Spleen (tissue), 11 donors: Measurements from ENCODE around the gene FBN2. TPM values are rescaled to one million over a fixed set of nuclear protein-coding genes. Genes with fewer than 3 reads are reported as not detected.

Source experiments
- DNase-seq: peaks from one replicate; pipeline ENCODE4 v3.0.0-alpha.2; 2020
- H3K27ac ChIP-seq, 8 donors: fragments of 200-600 bp; sonication (generic) in 7 of 8; 1 replicate in 4 of 8; 2 replicates in 4 of 8; pipeline versions ENCODE4 v1.5.0 to v1.8.0; 2016 to 2021; ENCODE audit warnings: inconsistent platforms in 4 of 8, mild to moderate bottlenecking in 4 of 8, moderate library complexity in 1 of 8
- H3K27me3 ChIP-seq, 7 donors: fragments of 200-600 bp; sonication (generic) in 6 of 7; replicated peaks in 1 of 7; 1 replicate in 4 of 7; 2 replicates in 3 of 7; pipeline versions ENCODE4 v1.5.0 to v1.8.0; 2016 to 2021; ENCODE audit warnings: inconsistent platforms in 3 of 7, mild to moderate bottlenecking in 1 of 7
- H3K36me3 ChIP-seq, 6 donors: fragments of 200-600 bp; sonication (generic) in 5 of 6; 1 replicate in 4 of 6; 2 replicates in 2 of 6; pipeline versions ENCODE4 v1.5.0 to v1.8.0; 2016 to 2021; ENCODE audit warnings: inconsistent platforms in 2 of 6
- H3K4me1 ChIP-seq, 6 donors: fragments of 200-600 bp; sonication (generic) in 5 of 6; 1 replicate in 3 of 6; 2 replicates in 3 of 6; pipeline versions ENCODE4 v1.5.0 to v1.8.0; 2016 to 2021; ENCODE audit warnings: inconsistent platforms in 3 of 6
- H3K4me3 ChIP-seq, 8 donors: fragments of 200-600 bp; sonication (generic) in 7 of 8; 1 replicate in 4 of 8; 2 replicates in 4 of 8; pipeline versions ENCODE4 v1.5.0 to v1.8.0; 2016 to 2021; ENCODE audit warnings: inconsistent platforms in 4 of 8, mild to moderate bottlenecking in 4 of 8, moderate library complexity in 2 of 8
- H3K9me3 ChIP-seq, 8 donors: fragments of 200-600 bp; sonication (generic) in 7 of 8; 1 replicate in 4 of 8; 2 replicates in 4 of 8; pipeline versions ENCODE4 v1.5.0 to v1.8.0; 2016 to 2021; ENCODE audit warnings: inconsistent platforms in 4 of 8
- POLR2A ChIP-seq, 3 donors: fragments of 450-650 bp; IDR thresholded peaks; one replicate each; pipeline ENCODE4 v1.5.1; 2017; ENCODE audit warnings: antibody characterized with exemption in 3 of 3, mild to moderate bottlenecking in 1 of 3
- POLR2AphosphoS5 ChIP-seq, 3 donors: sonication (generic); formaldehyde crosslinking; IDR thresholded peaks; one replicate each; pipeline ENCODE4 v1.5.1; 2017; ENCODE audit warnings: antibody characterized with exemption in 3 of 3
- WGBS, 5 donors: extraction: QIAGEN DNeasy Blood & Tissue Kit in 3 of 5; methylation state at CpG; one replicate each; pipeline versions ENCODE4 v1.1.5 to v1.1.7; 2013 to 2018; 5-methylcytosine and 5-hydroxymethylcytosine counted together
- intact Hi-C: fragments of 100-400 bp; cut with DNase I; formaldehyde crosslinking; loops from one replicate; pipeline ENCODE4 v1.15.0; 2023; ENCODE audit warnings: low total_unique reads
- polyA plus RNA-seq, 3 donors: library from polyadenylated mRNA; stranded (reverse); fragments of 200-250 nt; gene quantifications; one replicate each; pipeline ENCODE4 v1.2.1, GENCODE V29; 2013
- total RNA-seq, 7 donors: library from RNA; depleted of rRNA in 3 of 7; stranded (reverse); fragments of >200 nt in 3 of 7; fragmentation: NEBNext Ultra II Directional in 4 of 7; extraction: Animal tissue kit (Norgen Biotek cat#: 25700) in 4 of 7; gene quantifications; one replicate each; pipeline versions ENCODE4 v1.1.0 to v1.2.1, GENCODE V29; 2016 to 2021
- TF ChIP-seq, protein P1 (sequence below), 11 experiments: fragments of 200-600 bp in 7 of 11; fragments of 450-650 bp in 4 of 11; sonication (generic) in 4 of 11; IDR thresholded peaks in 8 of 11; conservative IDR thresholded peaks in 3 of 11; 1 replicate in 7 of 11; 2 replicates in 4 of 11; pipeline versions ENCODE4 v1.4.0 to v1.8.0; 2016 to 2021; ENCODE audit warnings: antibody characterized with exemption in 11 of 11, inconsistent platforms in 4 of 11, mild to moderate bottlenecking in 1 of 11
- donor health status: healthy with polysubstance abuse.
- donor health status: DM: no; HTN: no; CAD: no; lungs with moderate emphysema.
- donor health status: DM: no; HTN: no; CAD: no.
- donor health status: Bipolar disorder and iron deficiency.
- donor health status: healthy.
- donor health status: DM: no; HTN: no; CAD: no.
- donor health status: DM: yes; HTN: yes; CAD: no.

Gene FBN2
- total and polyA plus RNA-seq, 10 donors = 0.21 to 7.6 (median 2.6) TPM

DNA sequence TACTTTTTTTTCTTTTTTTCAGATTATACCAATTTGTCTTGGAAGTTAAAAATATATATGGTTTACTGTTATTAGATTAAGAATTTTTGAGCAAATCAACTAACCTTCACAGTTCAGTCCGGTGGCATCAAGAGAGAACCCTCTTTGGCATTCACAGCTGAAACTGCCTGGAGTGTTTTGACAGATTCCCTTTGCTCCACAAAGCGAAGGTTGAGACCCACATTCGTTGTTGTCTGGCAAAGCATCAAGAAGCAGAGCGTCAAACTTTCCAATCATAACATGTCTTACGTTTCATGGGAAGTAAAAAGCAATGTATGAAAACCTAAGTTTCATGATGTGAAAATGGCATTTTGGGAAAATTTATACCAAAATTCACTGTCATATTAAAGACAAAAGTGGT lies 264.3 kb downstream of the FBN2 start:
- intact Hi-C loops = no loop called here

DNA sequence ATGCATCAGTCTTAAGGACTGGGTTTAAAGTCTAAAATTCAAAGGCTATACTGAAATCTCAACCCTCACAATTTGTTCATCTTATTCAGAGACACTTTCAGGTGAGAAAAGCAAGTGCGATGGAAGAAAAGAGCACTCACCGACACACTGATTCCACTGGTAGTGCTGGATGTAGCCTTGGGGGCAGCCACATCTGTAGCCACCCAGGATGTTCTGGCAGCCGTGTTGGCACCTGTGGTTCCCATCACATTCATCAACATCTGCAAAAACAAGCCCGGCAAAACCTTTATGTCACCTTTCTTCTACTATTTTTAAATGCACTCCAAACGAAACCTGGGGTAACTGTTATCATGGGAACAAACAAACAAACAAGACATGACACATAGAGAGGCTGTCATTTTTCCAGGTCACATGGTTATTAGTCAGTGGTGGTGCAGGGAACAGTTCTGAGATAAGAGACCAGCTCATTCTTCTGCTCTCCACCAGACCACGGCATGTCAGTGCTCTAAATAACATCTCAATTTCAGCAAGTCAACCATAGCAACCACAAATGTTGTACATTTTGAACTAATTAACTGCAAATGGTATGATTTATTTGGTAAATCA lies 266.1 kb downstream of the FBN2 start:
- H3K4me3 ChIP-seq = no peak overlapping the region
- DNase-seq = no peak
- no peaks in the 10 kb centered on the region for H3K4me1 ChIP-seq
- H3K27me3 ChIP-seq = no peaks in the 10 kb centered on the region
- no peak overlapping the region for H3K27ac ChIP-seq
- WGBS, 5 donors = 67 to 89% (median 81%) methylated on average over 6 of the region's 6 CpGs
- TF ChIP-seq POLR2A (IDR thresholded peaks at IDR 0.05) (no peak), POLR2AphosphoS5 (IDR thresholded peaks at IDR 0.05) (no peak)
- TF ChIP-seq, protein P1, sequence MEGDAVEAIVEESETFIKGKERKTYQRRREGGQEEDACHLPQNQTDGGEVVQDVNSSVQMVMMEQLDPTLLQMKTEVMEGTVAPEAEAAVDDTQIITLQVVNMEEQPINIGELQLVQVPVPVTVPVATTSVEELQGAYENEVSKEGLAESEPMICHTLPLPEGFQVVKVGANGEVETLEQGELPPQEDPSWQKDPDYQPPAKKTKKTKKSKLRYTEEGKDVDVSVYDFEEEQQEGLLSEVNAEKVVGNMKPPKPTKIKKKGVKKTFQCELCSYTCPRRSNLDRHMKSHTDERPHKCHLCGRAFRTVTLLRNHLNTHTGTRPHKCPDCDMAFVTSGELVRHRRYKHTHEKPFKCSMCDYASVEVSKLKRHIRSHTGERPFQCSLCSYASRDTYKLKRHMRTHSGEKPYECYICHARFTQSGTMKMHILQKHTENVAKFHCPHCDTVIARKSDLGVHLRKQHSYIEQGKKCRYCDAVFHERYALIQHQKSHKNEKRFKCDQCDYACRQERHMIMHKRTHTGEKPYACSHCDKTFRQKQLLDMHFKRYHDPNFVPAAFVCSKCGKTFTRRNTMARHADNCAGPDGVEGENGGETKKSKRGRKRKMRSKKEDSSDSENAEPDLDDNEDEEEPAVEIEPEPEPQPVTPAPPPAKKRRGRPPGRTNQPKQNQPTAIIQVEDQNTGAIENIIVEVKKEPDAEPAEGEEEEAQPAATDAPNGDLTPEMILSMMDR (IDR thresholded peaks at IDR 0.05 in 8 of 11, conservative IDR thresholded peaks at IDR 0.05 in 3 of 11) = no peak
- peaks cover 0 to 2% (median 0%) of the 10 kb centered on the region in 8 donors for H3K9me3 ChIP-seq
- no peaks in the 10 kb centered on the region for H3K36me3 ChIP-seq
- intact Hi-C loops = no loop called here

More for the DNA sequence above, 264.3 kb downstream of the FBN2 start:
- no peak for DNase-seq
- H3K4me3 ChIP-seq = no peak overlapping the region
- no peaks in the 10 kb centered on the region for H3K27me3 ChIP-seq
- WGBS, 5 donors = 80 to 92% (median 87%) methylated on average over 5 of the region's 5 CpGs
- peaks cover 0 to 4% (median 0%) of the 10 kb centered on the region in 6 donors for H3K36me3 ChIP-seq
- H3K4me1 ChIP-seq = no peaks in the 10 kb centered on the region
- H3K9me3 ChIP-seq = no peaks in the 10 kb centered on the region
- H3K27ac ChIP-seq = no peak overlapping the region
- TF ChIP-seq, protein P1 (IDR thresholded peaks at IDR 0.05 in 8 of 11, conservative IDR thresholded peaks at IDR 0.05 in 3 of 11) = no peak
- no peak for TF ChIP-seq POLR2A (IDR thresholded peaks at IDR 0.05)
- TF ChIP-seq POLR2AphosphoS5 (IDR thresholded peaks at IDR 0.05) = no peak

DNA sequence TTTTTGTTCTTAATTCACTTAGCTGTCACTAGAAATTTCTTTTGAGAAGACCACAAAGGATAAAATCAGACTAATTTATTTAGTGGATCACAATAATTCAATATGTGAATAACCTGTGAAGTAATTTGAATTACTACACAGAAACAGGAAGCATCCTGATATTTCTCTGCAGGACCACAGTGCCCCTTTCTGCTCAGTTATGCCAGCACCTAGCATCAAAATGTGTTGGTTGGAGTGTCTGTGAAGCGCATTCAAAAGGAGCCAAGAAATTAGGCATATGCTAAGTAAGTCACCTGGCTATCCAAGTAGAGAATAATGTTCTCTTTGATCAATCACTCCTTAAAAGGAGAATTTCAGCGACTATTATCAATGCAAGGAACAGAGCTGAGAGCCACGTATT lies 267.0 kb downstream of the FBN2 start:
- Histone ChIP-seq H3K27ac (no peak overlapping the region), H3K27me3 (no peaks in the 10 kb centered on the region), H3K4me1 (no peaks in the 10 kb centered on the region), H3K36me3 (no peaks in the 10 kb centered on the region), H3K4me3 (no peak overlapping the region), H3K9me3 (peaks cover 0 to 4% (median 0%) of the 10 kb centered on the region in 8 donors)
- no peak for DNase-seq
- intact Hi-C loops = no loop called here
- WGBS, 5 donors = 80 to 89% (median 81%) methylated on average over 3 of the region's 3 CpGs
- TF ChIP-seq POLR2AphosphoS5 (IDR thresholded peaks at IDR 0.05) (no peak), POLR2A (IDR thresholded peaks at IDR 0.05) (no peak)
- TF ChIP-seq, protein P1 (IDR thresholded peaks at IDR 0.05 in 8 of 11, conservative IDR thresholded peaks at IDR 0.05 in 3 of 11) = no peak

DNA sequence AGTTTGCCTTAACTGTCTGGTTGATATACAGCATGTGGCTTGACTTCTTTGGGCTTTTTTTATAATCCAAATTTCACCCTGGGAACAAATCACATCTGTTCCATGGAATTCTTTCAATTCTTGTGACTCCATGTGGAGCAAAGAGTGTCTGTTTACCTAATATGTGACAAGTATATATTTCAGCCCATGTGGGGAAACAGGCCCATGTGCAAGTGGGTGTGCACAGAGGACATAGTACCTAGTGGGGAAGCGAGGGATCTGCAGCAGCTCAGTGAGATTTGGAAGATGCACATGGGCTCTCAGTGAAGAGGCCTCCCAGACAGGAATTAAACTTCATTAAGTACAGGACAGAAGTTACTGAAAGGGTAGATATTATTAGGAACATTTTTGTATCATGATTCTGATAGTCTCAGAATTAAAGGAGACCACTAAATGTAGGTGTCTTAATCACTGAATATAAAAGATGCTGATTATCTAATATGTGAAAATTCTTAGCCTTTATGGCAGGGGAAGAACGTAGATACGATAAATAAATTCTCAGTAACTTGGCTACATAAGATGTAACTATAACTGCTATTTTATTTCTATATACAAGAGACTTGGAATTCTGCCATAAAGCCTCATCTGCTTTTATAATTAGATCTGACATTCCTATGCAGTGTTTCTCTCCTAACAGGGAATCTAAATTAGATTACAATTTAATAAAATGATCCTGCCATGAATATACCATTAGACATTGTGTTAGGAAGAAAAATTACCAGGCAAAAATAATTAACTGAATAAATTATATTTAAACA lies 273.3 kb downstream of the FBN2 start:
- peaks cover 0 to 4% (median 0%) of the 10 kb centered on the region in 8 donors for H3K9me3 ChIP-seq
- DNase-seq = no peak
- no peaks in the 10 kb centered on the region for H3K27me3 ChIP-seq
- WGBS, 5 donors = 84 to 91% (median 86%) methylated on average over 3 of the region's 3 CpGs
- TF ChIP-seq, protein P1 (IDR thresholded peaks at IDR 0.05 in 8 of 11, conservative IDR thresholded peaks at IDR 0.05 in 3 of 11) = no peak
- TF ChIP-seq POLR2AphosphoS5 (IDR thresholded peaks at IDR 0.05) (no peak), POLR2A (IDR thresholded peaks at IDR 0.05) (no peak)
- no peaks in the 10 kb centered on the region for H3K36me3 ChIP-seq
- no peak overlapping the region for H3K4me3 ChIP-seq
- intact Hi-C loops = no loop called here
- H3K4me1 ChIP-seq = no peaks in the 10 kb centered on the region
- no peak overlapping the region for H3K27ac ChIP-seq
